Activated B cell treated with CpG ODN at 0.5 μM for 24 hours (primary cell): ENCODE measurements around the gene RBM20. TPM values are rescaled to one million over a fixed set of nuclear protein-coding genes. Genes with fewer than 3 reads are reported as not detected.

Source experiments
- ATAC-seq: fragments of 200-7000 bp; cut with Tn5 transposase; one replicate; pipeline ENCODE4 v1.10.0; 2021; ENCODE audit warnings: low read depth, mild to moderate bottlenecking, moderate library complexity
- CTCF ChIA-PET: fragments of 350-600 bp; sonication (Branson Sonifier 250); formaldehyde crosslinking; loops from one replicate; lab custom pipeline; 2021; ENCODE audit warnings: antibody characterized with exemption; lab: Charles Lee
- POLR2A ChIA-PET: fragments of 350-600 bp; sonication (Branson Sonifier 250); formaldehyde crosslinking; loops from one replicate; lab custom pipeline; 2021; ENCODE audit warnings: antibody characterized with exemption; lab: Charles Lee
- DNase-seq: peaks from one replicate; pipeline ENCODE4 v3.0.0; 2022
- H3K27ac Mint-ChIP-seq: one replicate; pipeline ENCODE4 v1.8.0; 2020; ENCODE audit warnings: mixed read lengths
- H3K27me3 Mint-ChIP-seq: one replicate; pipeline ENCODE4 v1.8.0; 2021; ENCODE audit warnings: mixed read lengths
- H3K36me3 Mint-ChIP-seq: one replicate; pipeline ENCODE4 v1.8.0; 2021; ENCODE audit warnings: low read depth, mixed read lengths
- H3K4me1 Mint-ChIP-seq: one replicate; pipeline ENCODE4 v1.8.0; 2021; ENCODE audit warnings: mixed read lengths
- H3K4me3 Mint-ChIP-seq: one replicate; pipeline ENCODE4 v1.8.0; 2020; ENCODE audit warnings: mild to moderate bottlenecking, mixed read lengths
- H3K9me3 Mint-ChIP-seq: one replicate; pipeline ENCODE4 v1.8.0; 2020; ENCODE audit warnings: mixed read lengths
- CTCF ChIP-seq: fragments of 200-600 bp; IDR thresholded peaks from one replicate; pipeline ENCODE4 v1.8.0; 2022; ENCODE audit warnings: antibody characterized with exemption, mild to moderate bottlenecking
- intact Hi-C: fragments of 100-400 bp; cut with micrococcal nuclease; formaldehyde crosslinking; loops from one replicate; pipeline ENCODE4 v1.15.1; 2024
- total RNA-seq: library from RNA; stranded (reverse); gene quantifications from 2 replicates; pipeline ENCODE4 v1.2.3, GENCODE V29; 2022

Gene RBM20
- total RNA-seq, 1 donor from 2014 or later = 0.02 TPM

- H3K4me3 Mint-ChIP-seq = peak overlapping the region; percentile 68
- H3K4me1 Mint-ChIP-seq = peaks cover 26% of the 10 kb centered on the region
- no peaks in the 10 kb centered on the region for H3K27me3 Mint-ChIP-seq
- ChIA-PET CTCF (interaction anchor here (0.9 to 4.2 kb wide), 25 partner anchors 9 to 195 kb away, joined by 3 to 131 read pairs (median 7); partner anchors contain the start of genes BBIP1 and PDCD4), POLR2A (interaction anchor here (0.7 to 2.9 kb wide), 13 partner anchors 9 to 115 kb away, joined by 3 to 22 read pairs (median 7); partner anchors contain the start of genes BBIP1, PDCD4 and SHOC2)
- intact Hi-C loops = loop anchor here (1.0 to 10.0 kb wide), 3 partner anchors 115 to 212 kb away; no protein-coding TSS in a partner anchor
- no peaks in the 10 kb centered on the region for H3K36me3 Mint-ChIP-seq
- TF ChIP-seq CTCF = no peak
- no peaks in the 10 kb centered on the region for H3K9me3 Mint-ChIP-seq
- peak overlapping the region; percentile 36 for H3K27ac Mint-ChIP-seq
- DNase-seq (no peak), ATAC-seq (peak; percentile 66)
Measured at GRCh38 chr10:110803239-110803749, 159.2 kb downstream of the RBM20 start.

- Mint-ChIP-seq H3K27me3 (no peaks in the 10 kb centered on the region), H3K4me3 (no peak overlapping the region), H3K27ac (peak overlapping the region; percentile 54), H3K36me3 (no peaks in the 10 kb centered on the region), H3K4me1 (peaks cover 26% of the 10 kb centered on the region), H3K9me3 (no peaks in the 10 kb centered on the region)
- ATAC-seq (peak; percentile 70), DNase-seq (peak; percentile 29)
- TF ChIP-seq CTCF = no peak
- POLR2A ChIA-PET = interaction anchor here (0.7 to 2.9 kb wide), 11 partner anchors 8 to 199 kb away, joined by 3 to 22 read pairs (median 7); partner anchors contain the start of genes BBIP1, PDCD4 and SHOC2
- intact Hi-C loops = loop anchor here (1.0 to 10.0 kb wide), 7 partner anchors 39 to 211 kb away; no protein-coding TSS in a partner anchor
- CTCF ChIA-PET = interaction anchor here (0.7 to 4.2 kb wide), 28 partner anchors 10 to 195 kb away, joined by 3 to 131 read pairs (median 6); partner anchors contain the start of genes BBIP1 and PDCD4
Measured at GRCh38 chr10:110803830-110804338, 159.7 kb downstream of the RBM20 start.

GRCh38 chr10:110804376-110804775, 160.2 kb downstream of the RBM20 start:
- Mint-ChIP-seq H3K4me3 (no peak overlapping the region), H3K36me3 (no peaks in the 10 kb centered on the region), H3K9me3 (no peaks in the 10 kb centered on the region), H3K27ac (peak overlapping the region; percentile 54), H3K27me3 (no peaks in the 10 kb centered on the region), H3K4me1 (peaks cover 26% of the 10 kb centered on the region)
- ATAC-seq (no peak), DNase-seq (no peak)
- CTCF ChIA-PET = interaction anchor here (0.7 to 4.2 kb wide), 27 partner anchors 10 to 196 kb away, joined by 3 to 131 read pairs (median 6); partner anchors contain the start of genes BBIP1 and PDCD4
- no peak for TF ChIP-seq CTCF
- intact Hi-C loops = loop anchor here (1.0 to 10.0 kb wide), 6 partner anchors 39 to 210 kb away; no protein-coding TSS in a partner anchor
- POLR2A ChIA-PET = interaction anchor here (0.7 to 2.9 kb wide), 10 partner anchors 8 to 198 kb away, joined by 3 to 22 read pairs (median 10); partner anchors contain the start of genes BBIP1, PDCD4 and SHOC2

GRCh38 chr10:110805292-110805691, 161.2 kb downstream of the RBM20 start:
- ATAC-seq (no peak), DNase-seq (no peak)
- TF ChIP-seq CTCF = no peak
- ChIA-PET CTCF (interaction anchor here (0.8 to 4.2 kb wide), 8 partner anchors 37 to 113 kb away, joined by 3 to 131 read pairs (median 10); partner anchors contain the start of genes BBIP1 and PDCD4), POLR2A (interaction anchor here (2.2 to 2.9 kb wide), 2 partner anchors 37 to 60 kb away, joined by 16 read pairs; no protein-coding TSS in a partner anchor)
- no peak overlapping the region for H3K4me3 Mint-ChIP-seq
- H3K27ac Mint-ChIP-seq = no peak overlapping the region
- H3K4me1 Mint-ChIP-seq = peaks cover 26% of the 10 kb centered on the region
- H3K36me3 Mint-ChIP-seq = no peaks in the 10 kb centered on the region
- intact Hi-C loops = loop anchor here (10.0 kb wide), 1 partner anchor 210 kb away; no protein-coding TSS in a partner anchor
- H3K9me3 Mint-ChIP-seq = no peaks in the 10 kb centered on the region
- H3K27me3 Mint-ChIP-seq = no peaks in the 10 kb centered on the region
